Common myeloid progenitor, CD34-positive (primary cell): ENCODE measurements around the gene IQGAP2.

ENCODE experiments used
- CTCF ChIA-PET: fragments of 350-600 bp; sonication (Branson Sonifier 250); formaldehyde crosslinking; loops from one replicate; lab custom pipeline; 2021; ENCODE audit warnings: antibody characterized with exemption; lab: Charles Lee
- POLR2A ChIA-PET: fragments of 350-600 bp; sonication (Branson Sonifier 250); formaldehyde crosslinking; loops from one replicate; lab custom pipeline; 2021; ENCODE audit warnings: antibody characterized with exemption; lab: Charles Lee
- DNase-seq, 3 donors: peaks; one replicate each; pipeline versions ENCODE4 v3.0.0 to v3.0.0-alpha.2; 2013
- H3K27ac ChIP-seq, 2 experiments: 1 replicate in 1 of 2; 2 replicates in 1 of 2; pipeline ENCODE4 v1.7.0; 2013; ENCODE audit warnings: inconsistent platforms in 2 of 2, low read length in 2 of 2, mild to moderate bottlenecking in 2 of 2, low read depth in 1 of 2, moderate library complexity in 1 of 2; ENCODE audit not compliant: severe bottlenecking in 2 of 2, insufficient read depth in 1 of 2, poor library complexity in 1 of 2
- H3K27me3 ChIP-seq, 5 experiments: replicated peaks in 2 of 5; 1 replicate in 3 of 5; 2 replicates in 2 of 5; pipeline versions ENCODE4 v1.6.1 to v1.7.0; 2013; ENCODE audit warnings: low read length in 4 of 5, mild to moderate bottlenecking in 2 of 5, moderate library complexity in 2 of 5, inconsistent platforms in 1 of 5; ENCODE audit not compliant: insufficient read depth in 5 of 5, control insufficient read depth in 4 of 5
- H3K36me3 ChIP-seq, 4 experiments: 1 replicate in 2 of 4; 2 replicates in 2 of 4; pipeline versions ENCODE4 v1.6.1 to v1.7.0; 2013; ENCODE audit warnings: low read length in 3 of 4, control low read depth in 1 of 4, mild to moderate bottlenecking in 1 of 4; ENCODE audit not compliant: control insufficient read depth in 4 of 4, insufficient read depth in 4 of 4
- H3K4me1 ChIP-seq, 4 experiments: 1 replicate in 3 of 4; 2 replicates in 1 of 4; pipeline versions ENCODE4 v1.6.1 to v1.7.1; 2013; ENCODE audit warnings: low read length in 3 of 4, mild to moderate bottlenecking in 3 of 4, control low read depth in 1 of 4, inconsistent platforms in 1 of 4, moderate library complexity in 1 of 4; ENCODE audit not compliant: control insufficient read depth in 4 of 4, insufficient read depth in 4 of 4; ENCODE audit errors: control extremely low read depth in 1 of 4
- H3K4me3 ChIP-seq, 7 experiments: 1 replicate in 4 of 7; 2 replicates in 3 of 7; pipeline versions ENCODE4 v1.5.1 to v1.7.0; 2013; ENCODE audit warnings: mild to moderate bottlenecking in 7 of 7, low read length in 6 of 7, moderate library complexity in 6 of 7, inconsistent platforms in 2 of 7, low read depth in 2 of 7, control low read depth in 1 of 7; ENCODE audit not compliant: insufficient read depth in 4 of 7, control insufficient read depth in 1 of 7; ENCODE audit errors: extremely low read depth in 1 of 7
- H3K9me3 ChIP-seq, 5 experiments: 1 replicate in 4 of 5; 2 replicates in 1 of 5; pipeline versions ENCODE4 v1.6.1 to v1.7.1; 2013; ENCODE audit warnings: low read length in 4 of 5, mild to moderate bottlenecking in 2 of 5, inconsistent platforms in 1 of 5, low read depth in 1 of 5, moderate library complexity in 1 of 5; ENCODE audit not compliant: control insufficient read depth in 4 of 5, insufficient read depth in 2 of 5; ENCODE audit errors: control extremely low read depth in 1 of 5
- whole genome bisulfite sequencing: methylation state at CpG from one replicate; pipeline ENCODE4 v1.1.5; 2013; ENCODE audit not compliant: insufficient coverage; 5-methylcytosine and 5-hydroxymethylcytosine counted together

The IQGAP2 gene

DNA sequence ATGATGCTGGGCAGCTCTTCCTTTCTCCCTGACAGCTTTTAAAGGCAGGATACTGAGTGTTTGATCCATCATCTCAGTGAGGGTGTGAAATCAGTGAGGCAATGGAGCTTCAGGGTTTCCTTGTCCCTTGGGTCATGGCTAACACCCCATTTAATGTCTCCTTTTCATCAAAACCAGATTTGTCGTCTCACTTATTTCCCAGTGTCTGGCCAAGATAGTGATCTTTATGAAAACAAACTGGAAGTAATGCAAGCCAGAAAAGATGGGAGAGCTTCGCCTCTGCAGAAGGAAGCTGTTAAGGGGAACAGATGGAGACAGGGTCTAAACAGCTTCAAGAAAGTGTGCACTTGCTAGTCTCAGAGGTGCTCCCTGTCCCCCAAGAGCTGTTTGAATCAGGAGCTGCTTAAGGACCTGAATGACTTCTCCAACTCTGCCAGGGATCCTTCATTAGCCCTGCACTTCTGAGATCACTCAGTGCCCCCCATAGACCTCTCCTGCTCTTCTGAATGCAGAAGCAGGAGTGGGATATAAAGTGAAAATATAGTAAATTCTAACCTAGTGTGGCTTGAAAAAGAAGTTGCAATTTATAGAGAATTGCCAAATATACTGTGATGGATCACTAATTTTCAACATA lies 124.0 kb downstream of the IQGAP2 start:
- POLR2A ChIA-PET = interaction anchor here (3.3 to 5.9 kb wide), 2 partner anchors 16 to 123 kb away, joined by 14 to 36 read pairs; partner anchors contain the start of gene IQGAP2
- H3K27ac ChIP-seq = peak overlapping the region; percentile 74 to 84
- 9% methylated on average over 2 of the region's 2 CpGs for WGBS
- H3K4me3 ChIP-seq = peak overlapping the region in 1 of 7 experiments; percentile 6
- peaks cover 0 to 3% (median 0%) of the 10 kb centered on the region in 5 experiments for H3K9me3 ChIP-seq
- CTCF ChIA-PET = interaction anchor here (0.7 to 7.5 kb wide), 12 partner anchors 12 to 192 kb away, joined by 3 to 58 read pairs (median 3); partner anchors contain the start of gene IQGAP2
- H3K4me1 ChIP-seq = peaks cover 47 to 90% (median 64%) of the 10 kb centered on the region in 4 experiments
- peak in 2 of 3 donors; percentile 54 to 68 for DNase-seq
- H3K36me3 ChIP-seq = peaks cover 0 to 3% (median under 1%) of the 10 kb centered on the region in 4 experiments
- no peaks in the 10 kb centered on the region for H3K27me3 ChIP-seq

GRCh38 chr5:76527685-76528161 lies 124.6 kb downstream of the IQGAP2 start:
- Histone ChIP-seq H3K4me3 (peak overlapping the region in 1 of 7 experiments; percentile 46), H3K27ac (peak overlapping the region; percentile 74 to 84), H3K27me3 (no peaks in the 10 kb centered on the region), H3K9me3 (peaks cover 0 to 3% (median 0%) of the 10 kb centered on the region in 5 experiments), H3K36me3 (peaks cover 0 to 6% (median 2%) of the 10 kb centered on the region in 4 experiments), H3K4me1 (peaks cover 44 to 88% (median 64%) of the 10 kb centered on the region in 4 experiments)
- DNase-seq = peak; percentile 79 to 95 (median 90)
- WGBS = 60% methylated on average over 1 of the region's 2 CpGs
- ChIA-PET POLR2A (interaction anchor here (3.3 to 5.9 kb wide), 2 partner anchors 15 to 124 kb away, joined by 14 to 36 read pairs; partner anchors contain the start of gene IQGAP2), CTCF (interaction anchor here (0.9 to 7.5 kb wide), 8 partner anchors 15 to 124 kb away, joined by 3 to 58 read pairs (median 4); partner anchors contain the start of gene IQGAP2)

DNA sequence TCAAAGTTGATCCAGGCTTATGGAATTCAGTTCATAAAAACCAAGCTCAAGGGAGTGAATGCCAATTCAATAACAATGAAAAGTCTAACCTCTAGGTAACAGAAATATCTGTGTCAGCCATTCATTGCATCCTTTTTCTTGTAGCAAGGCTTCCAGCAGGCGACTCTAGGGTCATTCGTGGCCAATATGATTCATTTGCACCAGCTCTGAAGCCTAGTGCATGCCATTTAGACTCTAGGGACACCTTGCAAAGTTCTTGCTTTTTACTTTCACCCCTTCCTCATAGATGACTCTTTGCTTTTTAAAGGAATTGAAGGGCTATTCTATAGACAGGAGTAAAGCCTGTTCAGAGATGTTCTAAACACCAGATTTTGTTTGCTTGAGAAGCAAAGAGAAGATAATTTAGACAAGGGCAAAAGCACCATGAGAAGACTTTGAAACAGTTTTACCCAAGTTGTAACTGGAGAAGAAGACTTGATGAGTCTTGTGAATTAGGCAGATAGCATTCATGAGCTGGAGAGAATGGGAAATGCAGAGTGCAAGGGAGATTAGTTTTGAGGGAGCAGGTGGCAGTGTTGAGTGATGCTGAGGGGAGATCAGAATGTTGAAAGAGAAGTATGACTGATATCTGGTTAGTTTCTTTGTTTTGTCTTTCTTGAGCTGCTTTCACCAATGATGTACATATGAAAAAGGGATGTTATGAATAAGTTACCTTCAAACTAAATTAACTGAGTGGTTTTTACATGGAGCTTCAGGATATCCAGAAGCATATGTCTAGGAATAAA lies 125.7 kb downstream of the IQGAP2 start:
- Histone ChIP-seq H3K9me3 (peaks cover 0 to 3% (median 0%) of the 10 kb centered on the region in 5 experiments), H3K36me3 (peaks cover 0 to 7% (median 4%) of the 10 kb centered on the region in 4 experiments), H3K27me3 (no peaks in the 10 kb centered on the region), H3K4me1 (peaks cover 42 to 84% (median 63%) of the 10 kb centered on the region in 4 experiments), H3K4me3 (peak overlapping the region in 1 of 7 experiments; percentile 46), H3K27ac (peak overlapping the region; percentile 35 to 84)
- peak in 2 of 3 donors; percentile 45 to 62 for DNase-seq
- ChIA-PET CTCF (interaction anchor here (0.9 to 7.5 kb wide), 10 partner anchors 9 to 125 kb away, joined by 3 to 58 read pairs (median 4); partner anchors contain the start of gene IQGAP2), POLR2A (interaction anchor here (5.9 kb wide), 1 partner anchor 14 kb away, joined by 36 read pairs; no protein-coding TSS in a partner anchor)
- WGBS = 92% methylated on average over 2 of the region's 2 CpGs

DNA sequence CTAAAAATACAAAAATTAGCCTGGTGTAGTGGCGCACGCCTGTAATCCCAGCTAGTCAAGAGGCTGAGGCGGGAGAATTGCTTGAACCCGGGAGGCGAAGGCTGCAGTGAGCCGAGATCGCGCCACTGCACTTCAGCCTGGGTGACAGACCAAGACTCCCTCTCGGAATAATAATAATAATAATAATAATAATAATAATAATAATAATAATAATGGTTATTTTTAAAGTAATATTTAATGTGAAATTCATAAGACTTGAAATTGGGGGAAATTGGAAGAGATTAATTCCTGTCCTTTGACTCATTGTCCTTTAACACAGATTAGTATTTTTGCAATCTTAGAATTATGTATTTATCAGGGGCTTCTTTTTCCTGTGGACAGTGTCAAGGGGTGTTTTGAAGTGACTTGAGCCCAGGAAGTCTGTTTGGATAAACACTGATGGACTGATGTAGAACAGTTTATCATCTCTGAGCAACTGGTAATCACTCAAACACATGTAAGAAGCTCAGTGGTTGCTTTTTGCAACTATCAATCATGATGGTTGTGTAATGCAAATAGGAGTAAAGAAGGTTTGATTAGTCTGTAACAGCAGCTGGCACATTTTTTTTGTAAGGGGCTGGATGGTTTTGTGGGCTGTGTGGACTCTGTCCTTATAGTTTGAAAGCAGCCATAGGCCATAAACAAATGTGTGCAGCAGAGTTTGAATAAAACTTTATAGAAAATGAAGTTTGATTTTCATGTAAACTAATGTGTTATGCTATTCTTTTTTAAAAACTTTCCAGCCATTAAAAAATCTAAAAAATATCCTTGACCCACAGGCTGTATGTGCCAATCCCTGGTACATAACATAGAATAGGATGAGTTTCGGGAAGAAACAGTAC lies 126.6 kb downstream of the IQGAP2 start:
- H3K4me1 ChIP-seq = peaks cover 42 to 79% (median 58%) of the 10 kb centered on the region in 4 experiments
- no peaks in the 10 kb centered on the region for H3K27me3 ChIP-seq
- peak overlapping the region in 1 of 7 experiments; percentile 2 for H3K4me3 ChIP-seq
- H3K36me3 ChIP-seq = peaks cover 0 to 7% (median 4%) of the 10 kb centered on the region in 4 experiments
- CTCF ChIA-PET = interaction anchor here (0.9 to 7.5 kb wide), 10 partner anchors 8 to 126 kb away, joined by 3 to 58 read pairs (median 4); partner anchors contain the start of gene IQGAP2
- peaks cover 0 to 3% (median 0%) of the 10 kb centered on the region in 5 experiments for H3K9me3 ChIP-seq
- POLR2A ChIA-PET = interaction anchor here (1.3 to 5.9 kb wide), 2 partner anchors 14 to 125 kb away, joined by 3 to 36 read pairs; no protein-coding TSS in a partner anchor
- peak in 2 of 3 donors; percentile 56 to 75 for DNase-seq
- H3K27ac ChIP-seq = peak overlapping the region; percentile 9 to 64
- 80% methylated on average over 1 of the region's 10 CpGs for WGBS

DNA sequence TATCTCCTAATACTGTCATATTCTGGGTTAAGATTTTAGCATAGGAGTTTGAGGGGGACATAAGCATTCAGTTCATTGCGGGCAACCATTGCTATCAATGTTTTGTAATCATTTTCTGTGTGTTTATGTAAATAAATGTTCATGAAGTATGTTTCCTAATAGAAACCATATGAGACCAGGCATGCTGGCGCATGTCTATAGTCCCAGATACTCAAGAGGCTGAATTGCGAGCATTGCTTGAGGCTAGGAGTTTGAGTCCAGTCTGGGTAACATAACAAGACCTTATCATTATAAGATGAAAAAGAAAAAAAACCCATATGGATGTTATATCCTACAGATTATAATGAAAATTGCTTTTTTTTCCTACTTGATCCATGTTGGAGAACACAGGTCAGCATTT lies 129.0 kb downstream of the IQGAP2 start:
- ChIA-PET POLR2A (interaction anchor here (1.2 kb wide), 1 partner anchor 11 kb away, joined by 6 read pairs; no protein-coding TSS in a partner anchor), CTCF (no interaction called here)
- 100% methylated on average over 1 of the region's 3 CpGs for WGBS
- peaks cover 25 to 73% (median 35%) of the 10 kb centered on the region in 4 experiments for H3K4me1 ChIP-seq
- no peak overlapping the region for H3K4me3 ChIP-seq
- peaks cover 0 to 15% (median 7%) of the 10 kb centered on the region in 4 experiments for H3K36me3 ChIP-seq
- H3K9me3 ChIP-seq = peaks cover 0 to 3% (median 0%) of the 10 kb centered on the region in 5 experiments
- no peaks in the 10 kb centered on the region for H3K27me3 ChIP-seq
- H3K27ac ChIP-seq = peak overlapping the region in 1 of 2 experiments; percentile 11
- DNase-seq = no peak
